ENCODE results near the gene CCDC197.

GRCh38 chr14:94010625-94011024 is 13.5 kb downstream of the CCDC197 start:
- TF ChIP-seq CTCF (IDR thresholded peaks at IDR 0.05) = no peak
- TF ChIP-seq POLR2AphosphoS5 (IDR thresholded peaks at IDR 0.05) = no peak
- TF ChIP-seq POLR2A (IDR thresholded peaks at IDR 0.05) = no peak

Measured in prostate gland (tissue), 2 donors.